ENCODE data around the gene CELA1. TPM values are rescaled to one million over a fixed set of nuclear protein-coding genes. Genes with fewer than 3 reads are reported as not detected.
A peak's percentile ranks its signal among the peaks of the same experiment; 100 is the strongest.

Gene CELA1
- polyA plus RNA-seq, 3 donors, result 0.67 to 3.0 TPM; not detected in 1

DNA sequence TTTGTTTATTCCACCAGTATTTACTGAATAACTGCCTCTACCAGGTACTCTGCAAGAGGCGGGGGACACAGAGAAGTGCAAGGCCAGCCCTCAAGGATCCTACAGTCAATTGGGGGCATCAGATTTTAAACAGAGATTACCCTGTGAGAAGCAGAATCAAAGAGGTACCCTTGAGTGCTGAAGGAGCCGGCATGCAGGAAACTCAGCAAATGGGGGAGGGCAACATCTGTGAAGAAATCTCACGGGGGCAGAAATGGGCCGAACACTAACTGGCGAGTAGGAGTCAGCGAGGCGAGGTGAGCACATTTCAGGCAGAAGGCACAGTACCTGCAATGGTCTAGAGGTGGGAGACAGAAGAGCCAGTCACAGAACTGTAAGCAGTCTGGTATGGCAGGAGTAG is 35.7 kb upstream of the CELA1 start:
- DNase-seq, result no peak

DNA sequence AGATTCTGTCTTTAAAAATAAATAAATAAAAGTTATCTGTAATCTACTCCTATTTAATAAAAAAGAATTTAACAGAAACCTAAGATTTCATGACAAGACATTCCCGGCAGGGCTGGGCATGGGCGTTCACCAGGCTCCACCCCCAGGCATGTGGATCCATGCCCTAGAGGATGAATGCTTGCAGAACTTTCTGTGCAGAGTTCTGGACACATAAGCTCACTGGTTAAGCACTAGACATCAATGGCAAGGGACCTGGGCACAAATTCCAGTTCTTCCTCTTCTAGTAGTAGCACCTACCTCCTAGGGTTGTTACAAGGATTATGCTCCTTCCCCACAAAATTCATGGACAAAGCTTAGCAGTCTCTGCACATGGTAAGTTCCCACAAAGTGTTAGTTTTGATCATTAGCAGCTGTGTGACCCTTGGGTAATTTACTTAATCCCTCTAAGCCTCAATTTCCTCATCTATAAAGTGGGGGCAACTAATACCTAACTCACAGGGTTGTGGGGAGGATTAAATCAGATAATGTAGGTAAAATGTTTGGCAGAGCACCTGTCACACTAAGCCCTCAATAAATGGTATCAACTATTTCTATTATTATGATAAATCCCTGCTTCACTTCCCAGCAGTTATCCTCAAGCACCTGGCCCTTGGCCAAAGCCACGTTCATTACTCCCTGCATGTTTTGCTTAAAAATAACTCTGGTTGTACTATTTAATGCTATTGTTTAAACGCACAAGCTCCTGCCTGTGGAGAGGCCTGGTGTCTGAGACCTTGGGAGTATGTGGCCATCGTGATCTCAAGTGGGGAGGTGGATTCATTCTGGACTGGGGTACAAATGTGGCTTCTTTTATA is 35.0 kb upstream of the CELA1 start:
- 80% methylated on average over 1 of the region's 5 CpGs for WGBS (ENCODE audit: insufficient coverage)
- peaks cover 81 to 84% of the 10 kb centered on the region in 2 donors for H3K36me3 Mint-ChIP-seq
- no peak overlapping the region for H3K4me2 ChIP-seq (replicated peaks; ENCODE audit: extremely low read depth, low read length, poor library complexity, severe bottlenecking)

More for the DNA sequence above, 35.7 kb upstream of the CELA1 start:
- WGBS (ENCODE audit: insufficient coverage), result 85% methylated on average over 6 of the region's 7 CpGs
- Mint-ChIP-seq H3K27ac (peak overlapping the region in 1 of 7 donors; percentile 34), H3K4me1 (peaks cover 4% of the 10 kb centered on the region), H3K9me3 (no peaks in the 10 kb centered on the region), H3K27me3 (ENCODE audit: low read depth in 3 of 3) (peaks cover 0 to 8% (median 1%) of the 10 kb centered on the region in 3 donors), H3K36me3 (peaks cover 79% of the 10 kb centered on the region in 2 donors), H3K4me3 (no peak overlapping the region)
- Histone ChIP-seq H3K9me3 (replicated peaks in 1 of 2; ENCODE audit: control insufficient read depth in 1 of 2, insufficient read depth in 1 of 2, low read length in 2 of 2) (no peaks in the 10 kb centered on the region), H3K4me2 (replicated peaks; ENCODE audit: extremely low read depth, low read length, poor library complexity, severe bottlenecking) (no peak overlapping the region), H3K4me1 (ENCODE audit: control insufficient read depth in 1 of 2, insufficient read depth in 2 of 2, low read length in 2 of 2) (no peaks in the 10 kb centered on the region), H2AFZ (ENCODE audit: insufficient read depth, low read depth, low read length, poor library complexity, severe bottlenecking) (no peak overlapping the region), H3K27ac (ENCODE audit: low read depth in 1 of 2, low read length in 2 of 2) (no peak overlapping the region), H4K20me1 (ENCODE audit: insufficient read depth, low read length) (peaks cover 6% of the 10 kb centered on the region), H3K36me3 (replicated peaks in 1 of 2; ENCODE audit: control insufficient read depth in 1 of 2, insufficient read depth in 2 of 2, low read length in 2 of 2) (peaks cover 46 to 71% of the 10 kb centered on the region in 2 donors), H3K27me3 (ENCODE audit: control insufficient read depth in 2 of 2, insufficient read depth in 2 of 2, low read length in 2 of 2) (no peaks in the 10 kb centered on the region), H3K79me2 (ENCODE audit: insufficient read depth, low read length) (peaks cover 2% of the 10 kb centered on the region), H3K9ac (ENCODE audit: insufficient read depth, low read length, poor library complexity, severe bottlenecking) (no peak overlapping the region), H3K4me3 (replicated peaks in 1 of 3; ENCODE audit: low read depth in 2 of 3, low read length in 3 of 3) (no peak overlapping the region)
- intact Hi-C loops (cut with micrococcal nuclease), result no loop called here
- TF ChIP-seq, protein P1, sequence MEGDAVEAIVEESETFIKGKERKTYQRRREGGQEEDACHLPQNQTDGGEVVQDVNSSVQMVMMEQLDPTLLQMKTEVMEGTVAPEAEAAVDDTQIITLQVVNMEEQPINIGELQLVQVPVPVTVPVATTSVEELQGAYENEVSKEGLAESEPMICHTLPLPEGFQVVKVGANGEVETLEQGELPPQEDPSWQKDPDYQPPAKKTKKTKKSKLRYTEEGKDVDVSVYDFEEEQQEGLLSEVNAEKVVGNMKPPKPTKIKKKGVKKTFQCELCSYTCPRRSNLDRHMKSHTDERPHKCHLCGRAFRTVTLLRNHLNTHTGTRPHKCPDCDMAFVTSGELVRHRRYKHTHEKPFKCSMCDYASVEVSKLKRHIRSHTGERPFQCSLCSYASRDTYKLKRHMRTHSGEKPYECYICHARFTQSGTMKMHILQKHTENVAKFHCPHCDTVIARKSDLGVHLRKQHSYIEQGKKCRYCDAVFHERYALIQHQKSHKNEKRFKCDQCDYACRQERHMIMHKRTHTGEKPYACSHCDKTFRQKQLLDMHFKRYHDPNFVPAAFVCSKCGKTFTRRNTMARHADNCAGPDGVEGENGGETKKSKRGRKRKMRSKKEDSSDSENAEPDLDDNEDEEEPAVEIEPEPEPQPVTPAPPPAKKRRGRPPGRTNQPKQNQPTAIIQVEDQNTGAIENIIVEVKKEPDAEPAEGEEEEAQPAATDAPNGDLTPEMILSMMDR (IDR thresholded peaks at IDR 0.05), result no peak

More for the DNA sequence above, 35.0 kb upstream of the CELA1 start:
- H3K79me2 ChIP-seq (ENCODE audit: insufficient read depth, low read length), result no peaks in the 10 kb centered on the region
- TF ChIP-seq, protein P1 (IDR thresholded peaks at IDR 0.05), result no peak
- intact Hi-C loops (cut with micrococcal nuclease), result no loop called here
- peaks cover 0 to 8% (median 0%) of the 10 kb centered on the region in 3 donors for H3K27me3 Mint-ChIP-seq (ENCODE audit: low read depth in 3 of 3)
- no peak overlapping the region for H3K27ac ChIP-seq (ENCODE audit: low read depth in 1 of 2, low read length in 2 of 2)
- no peak overlapping the region for H3K4me3 Mint-ChIP-seq
- no peaks in the 10 kb centered on the region for H3K4me1 ChIP-seq (ENCODE audit: control insufficient read depth in 1 of 2, insufficient read depth in 2 of 2, low read length in 2 of 2)
- H3K9ac ChIP-seq (ENCODE audit: insufficient read depth, low read length, poor library complexity, severe bottlenecking), result no peak overlapping the region
- H3K36me3 ChIP-seq (replicated peaks in 1 of 2; ENCODE audit: control insufficient read depth in 1 of 2, insufficient read depth in 2 of 2, low read length in 2 of 2), result peaks cover 54 to 78% of the 10 kb centered on the region in 2 donors
- no peaks in the 10 kb centered on the region for H3K9me3 ChIP-seq (replicated peaks in 1 of 2; ENCODE audit: control insufficient read depth in 1 of 2, insufficient read depth in 1 of 2, low read length in 2 of 2)
- peaks cover 4% of the 10 kb centered on the region for H3K4me1 Mint-ChIP-seq
- H3K27me3 ChIP-seq (ENCODE audit: control insufficient read depth in 2 of 2, insufficient read depth in 2 of 2, low read length in 2 of 2), result no peaks in the 10 kb centered on the region
- peaks cover 6% of the 10 kb centered on the region for H4K20me1 ChIP-seq (ENCODE audit: insufficient read depth, low read length)
- H2AFZ ChIP-seq (ENCODE audit: insufficient read depth, low read depth, low read length, poor library complexity, severe bottlenecking), result no peak overlapping the region
- DNase-seq, result no peak
- no peak overlapping the region for H3K4me3 ChIP-seq (replicated peaks in 1 of 3; ENCODE audit: low read depth in 2 of 3, low read length in 3 of 3)
- no peak overlapping the region for H3K27ac Mint-ChIP-seq
- H3K9me3 Mint-ChIP-seq, result no peaks in the 10 kb centered on the region

Measured in CD14-positive monocyte (primary cell).